ENCODE data around the gene GSKIP.

Gene GSKIP

DNA sequence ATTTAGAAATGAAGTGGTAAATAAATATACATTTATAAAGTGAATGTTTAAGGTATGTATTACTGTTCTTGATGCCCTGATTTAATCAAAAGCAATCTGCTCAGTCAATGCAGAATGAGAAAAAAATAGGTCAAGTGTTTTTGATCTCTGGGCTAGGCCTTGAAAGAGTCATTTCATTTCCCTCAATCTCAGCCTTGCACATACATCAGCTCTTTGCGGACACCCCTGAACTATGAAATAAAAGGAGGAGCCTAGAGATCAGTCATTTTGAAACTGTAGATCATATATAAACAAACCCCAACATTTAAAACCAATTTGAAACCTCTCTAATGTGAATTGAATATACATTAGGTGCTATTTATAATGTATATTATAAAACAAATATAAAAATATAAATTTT lies 42.7 kb upstream of the GSKIP start:
- no peak for TF ChIP-seq POLR2AphosphoS5 (IDR thresholded peaks at IDR 0.05; ENCODE audit: low read depth)
- no peak for TF ChIP-seq GABPA (IDR thresholded peaks at IDR 0.05; ENCODE audit: low read depth)
- TF ChIP-seq REST (IDR thresholded peaks at IDR 0.05; ENCODE audit: insufficient replicate concordance, low read depth): no peak
- no peak for TF ChIP-seq CTCF (IDR thresholded peaks at IDR 0.05; ENCODE audit: insufficient read depth, low read length)
- no peak for TF ChIP-seq SPI1 (IDR thresholded peaks at IDR 0.05; ENCODE audit: borderline replicate concordance, low read depth)
- Histone ChIP-seq H3K27ac (replicated peaks) (no peak overlapping the region), H3K4me3 (replicated peaks; ENCODE audit: insufficient read depth, low read length) (no peak overlapping the region), H3K27me3 (ENCODE audit: insufficient read depth, poor library complexity, severe bottlenecking) (no peaks in the 10 kb centered on the region)
- no peak for DNase-seq (ENCODE audit: low read depth in 1 of 2, low spot score in 1 of 2)

DNA sequence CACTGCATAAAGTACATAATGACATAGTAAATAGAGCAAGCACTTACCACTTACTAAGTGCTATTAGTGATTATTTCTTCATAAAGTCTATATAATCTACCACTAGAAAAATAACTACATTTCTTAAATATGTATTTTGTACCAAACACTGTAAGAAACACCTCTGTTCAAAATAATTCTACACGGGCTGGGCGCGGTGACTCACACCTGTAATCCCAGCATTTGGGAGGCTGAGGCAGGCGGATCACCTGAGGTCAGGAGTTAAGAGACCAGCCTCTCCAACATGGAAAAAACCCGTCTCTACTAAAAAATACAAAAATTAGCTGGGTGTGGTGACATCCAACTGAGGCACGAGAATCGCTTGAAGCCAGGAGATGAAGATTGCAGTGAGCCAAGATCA lies 39.1 kb upstream of the GSKIP start:
- Histone ChIP-seq H3K4me3 (replicated peaks; ENCODE audit: insufficient read depth, low read length) (no peak overlapping the region), H3K27me3 (ENCODE audit: insufficient read depth, poor library complexity, severe bottlenecking) (no peaks in the 10 kb centered on the region), H3K27ac (replicated peaks) (no peak overlapping the region)
- DNase-seq (ENCODE audit: low read depth in 1 of 2, low spot score in 1 of 2): no peak
- no peak for TF ChIP-seq CTCF (IDR thresholded peaks at IDR 0.05; ENCODE audit: insufficient read depth, low read length)
- no peak for TF ChIP-seq REST (IDR thresholded peaks at IDR 0.05; ENCODE audit: insufficient replicate concordance, low read depth)
- TF ChIP-seq SPI1 (IDR thresholded peaks at IDR 0.05; ENCODE audit: borderline replicate concordance, low read depth): no peak

DNA sequence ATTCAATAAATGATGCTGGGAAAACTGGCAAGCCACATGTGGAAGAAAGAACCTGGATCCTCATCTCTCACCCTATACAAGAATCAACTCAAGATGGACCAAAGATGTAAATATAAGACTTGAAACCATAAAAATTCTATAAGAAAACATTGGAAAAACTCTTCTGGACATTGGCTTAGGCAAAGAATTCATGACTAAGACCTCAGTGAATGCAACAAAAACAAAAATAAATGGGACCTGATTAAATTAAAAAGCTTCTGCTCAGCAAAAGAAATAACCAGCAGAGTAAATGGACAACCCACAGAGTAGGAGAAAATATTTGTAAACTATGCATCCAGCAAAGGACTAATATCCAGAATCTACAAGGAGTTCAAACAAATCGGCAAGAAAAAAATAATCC lies 24.8 kb upstream of the GSKIP start:
- no peak for DNase-seq (ENCODE audit: low read depth in 1 of 2, low spot score in 1 of 2)
- no peak overlapping the region for H3K27ac ChIP-seq (replicated peaks)
- TF ChIP-seq SPI1 (IDR thresholded peaks at IDR 0.05; ENCODE audit: borderline replicate concordance, low read depth): no peak
- TF ChIP-seq POLR2AphosphoS5 (IDR thresholded peaks at IDR 0.05; ENCODE audit: low read depth): no peak
- TF ChIP-seq GABPA (IDR thresholded peaks at IDR 0.05; ENCODE audit: low read depth): no peak
- TF ChIP-seq CTCF (IDR thresholded peaks at IDR 0.05; ENCODE audit: insufficient read depth, low read length): no peak
- TF ChIP-seq REST (IDR thresholded peaks at IDR 0.05; ENCODE audit: insufficient replicate concordance, low read depth): no peak
- H3K4me3 ChIP-seq (replicated peaks; ENCODE audit: insufficient read depth, low read length): no peak overlapping the region
- H3K27me3 ChIP-seq (ENCODE audit: insufficient read depth, poor library complexity, severe bottlenecking): no peaks in the 10 kb centered on the region
